ENCODE measurements around the gene MDM2.

GRCh38 chr12:68805592-68806120 is 2.3 kb upstream of the MDM2 start:
- TF ChIP-seq EZH2phosphoT487 (IDR thresholded peaks at IDR 0.05; ENCODE audit: insufficient read depth, low read depth): no peak
- no peak for TF ChIP-seq EZH2 (IDR thresholded peaks at IDR 0.05; ENCODE audit: insufficient read depth, poor library complexity, severe bottlenecking)
